HepG2 (cell line): Measurements from ENCODE around the gene TF. TPM values are rescaled to one million over a fixed set of nuclear protein-coding genes. Genes with fewer than 3 reads are reported as not detected.

Experiments
- ARID4A ChIP-seq: sonication (generic); formaldehyde crosslinking; IDR thresholded peaks from 2 replicates; pipeline ENCODE4 v1.5.0; 2020; ENCODE audit warnings: mild to moderate bottlenecking, missing genetic modification reagents, borderline replicate concordance
- DNMT3B ChIP-seq: conservative IDR thresholded peaks from 2 replicates; pipeline ENCODE4 v1.6.1; 2016; ENCODE audit warnings: missing biosample characterization, control low read depth
- MBD4 ChIP-seq: IDR thresholded peaks from 2 replicates; pipeline ENCODE4 v1.6.1; 2012; ENCODE audit warnings: low read length, inconsistent platforms, borderline replicate concordance
- MEF2D ChIP-seq: sonication (generic); formaldehyde crosslinking; IDR thresholded peaks from 2 replicates; pipeline ENCODE4 v1.5.1; 2020; ENCODE audit warnings: mild to moderate bottlenecking, missing genetic modification reagents
- MIER2 ChIP-seq: IDR thresholded peaks from 2 replicates; pipeline ENCODE4 v1.6.1; 2016; ENCODE audit warnings: missing biosample characterization, missing genetic modification reagents
- NPAS2 ChIP-seq: sonication (generic); formaldehyde crosslinking; IDR thresholded peaks from 2 replicates; pipeline ENCODE4 v1.8.0; 2022; ENCODE audit warnings: mild to moderate bottlenecking, missing genetic modification reagents, borderline replicate concordance
- PHF5A ChIP-seq: IDR thresholded peaks from one replicate; pipeline ENCODE4 v1.6.1; 2018; ENCODE audit warnings: low read depth, missing genetic modification reagents; ENCODE audit not compliant: unreplicated experiment
- PLRG1 ChIP-seq: fragments of 450-650 bp; conservative IDR thresholded peaks from 2 replicates; pipeline ENCODE4 v1.6.1; 2016
- POLR2A ChIP-seq, 2 experiments: IDR thresholded peaks; 2 replicates each; pipeline ENCODE4 v1.6.1; 2011; ENCODE audit warnings: low read depth in 2 of 2, low read length in 2 of 2, mild to moderate bottlenecking in 1 of 2, moderate library complexity in 1 of 2; ENCODE audit not compliant: insufficient read depth in 1 of 2
- RAD51 ChIP-seq: fragments of 450-650 bp; IDR thresholded peaks from 2 replicates; pipeline ENCODE4 v1.6.1; 2016; ENCODE audit warnings: borderline replicate concordance
- SALL1 ChIP-seq: sonication (generic); formaldehyde crosslinking; IDR thresholded peaks from 2 replicates; pipeline ENCODE4 v1.8.0; 2022; ENCODE audit warnings: mild to moderate bottlenecking, missing genetic modification reagents
- ZNF263 ChIP-seq: sonication (generic); formaldehyde crosslinking; IDR thresholded peaks from 2 replicates; pipeline ENCODE4 v1.4.0; 2020; ENCODE audit warnings: missing genetic modification reagents
- ZNF503 ChIP-seq: sonication (generic); formaldehyde crosslinking; IDR thresholded peaks from 2 replicates; pipeline ENCODE4 v1.4.0; 2020; ENCODE audit warnings: missing genetic modification reagents
- ZNF816 ChIP-seq: sonication (generic); formaldehyde crosslinking; IDR thresholded peaks from 2 replicates; pipeline ENCODE4 v1.8.0; 2022; ENCODE audit warnings: missing genetic modification reagents, mild to moderate bottlenecking, borderline replicate concordance
- polyA plus RNA-seq, 8 experiments: library from polyadenylated mRNA; depleted of rRNA in 3 of 8; stranded (reverse) in 7 of 8; unstranded in 1 of 8; fragments of >200 nt; fragmentation: Illumina TruSeq in 4 of 8; extraction: Trizol in 4 of 8; gene quantifications; 2 replicates each; pipeline versions ENCODE4 v1.2.1 to v1.2.3, GENCODE V29; 2011 to 2016; ENCODE audit warnings: low read depth in 4 of 8, missing spikeins in 1 of 8, mixed read lengths in 1 of 8; ENCODE audit not compliant: insufficient read depth in 1 of 8
- total RNA-seq, 5 experiments: library from RNA; depleted of rRNA; stranded (reverse); fragments of >200 nt; fragmentation: Illumina TruSeq; extraction: Trizol; gene quantifications; 2 replicates each; pipeline ENCODE4 v1.2.3, GENCODE V29; 2016; ENCODE audit warnings: low read depth in 1 of 5
- TF ChIP-seq, protein P1 (sequence below): sonication (generic); formaldehyde crosslinking; IDR thresholded peaks from 2 replicates; pipeline ENCODE4 v1.5.1; 2020; ENCODE audit warnings: mild to moderate bottlenecking, missing genetic modification reagents

Gene TF
- total and polyA plus RNA-seq, 2 of the 13 experiments (the other 11 are each of a cell fraction or from before 2014, with no cell fraction given): 10,074 to 11,821 TPM

GRCh38 chr3:133703915-133704314 lies 42.3 kb upstream of the TF start (continued):
- TF ChIP-seq NPAS2 (no peak), ZNF816 (no peak), POLR2A (IDR thresholded peaks at IDR 0.05; ENCODE audit: insufficient read depth in 1 of 2, low read depth in 2 of 2, low read length in 2 of 2) (no peak), MBD4 (no peak; the same call in 1 of the 2 replicates), DNMT3B (CRISPR knock-in tag) (0 out of 2 replicates have a peak, but pooled peaks have one; percentile 34), MEF2D (CRISPR knock-in tag) (peak; percentile 70), ARID4A (CRISPR knock-in tag) (peak; percentile 70; the same call in 1 of the 2 replicates), SALL1 (CRISPR knock-in tag) (peak; percentile 98), PHF5A (CRISPR knock-in tag) (peak; percentile 66), ZNF263 (CRISPR knock-in tag) (0 out of 2 replicates have a peak, but pooled peaks have one; percentile 24), PLRG1 (no peak), RAD51 (no peak), MIER2 (CRISPR knock-in tag) (no peak), ZNF503 (CRISPR knock-in tag) (peak; percentile 66)
- TF ChIP-seq, protein P1, sequence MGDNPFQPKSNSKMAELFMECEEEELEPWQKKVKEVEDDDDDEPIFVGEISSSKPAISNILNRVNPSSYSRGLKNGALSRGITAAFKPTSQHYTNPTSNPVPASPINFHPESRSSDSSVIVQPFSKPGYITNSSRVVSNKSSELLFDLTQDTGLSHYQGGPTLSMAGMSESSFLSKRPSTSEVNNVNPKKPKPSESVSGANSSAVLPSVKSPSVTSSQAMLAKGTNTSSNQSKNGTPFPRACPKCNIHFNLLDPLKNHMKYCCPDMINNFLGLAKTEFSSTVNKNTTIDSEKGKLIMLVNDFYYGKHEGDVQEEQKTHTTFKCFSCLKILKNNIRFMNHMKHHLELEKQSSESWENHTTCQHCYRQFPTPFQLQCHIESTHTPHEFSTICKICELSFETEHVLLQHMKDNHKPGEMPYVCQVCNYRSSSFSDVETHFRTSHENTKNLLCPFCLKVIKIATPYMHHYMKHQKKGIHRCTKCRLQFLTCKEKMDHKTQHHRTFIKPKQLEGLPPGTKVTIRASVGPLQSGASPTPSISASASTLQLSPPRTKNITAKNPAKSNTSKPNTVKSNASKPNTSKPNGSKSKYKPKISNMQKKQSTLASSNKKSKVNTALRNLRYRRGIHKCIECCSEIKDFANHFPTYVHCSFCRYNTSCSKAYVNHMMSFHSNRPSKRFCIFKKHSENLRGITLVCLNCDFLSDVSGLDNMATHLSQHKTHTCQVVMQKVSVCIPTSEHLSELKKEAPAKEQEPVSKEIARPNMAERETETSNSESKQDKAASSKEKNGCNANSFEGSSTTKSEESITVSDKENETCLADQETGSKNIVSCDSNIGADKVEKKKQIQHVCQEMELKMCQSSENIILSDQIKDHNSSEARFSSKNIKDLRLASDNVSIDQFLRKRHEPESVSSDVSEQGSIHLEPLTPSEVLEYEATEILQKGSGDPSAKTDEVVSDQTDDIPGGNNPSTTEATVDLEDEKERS (CRISPR knock-in tag): 0 out of 2 replicates have a peak, but pooled peaks have one; percentile 45
